HCT116 (cell line): ENCODE measurements around the gene RGS18. TPM values are rescaled to one million over a fixed set of nuclear protein-coding genes. Genes with fewer than 3 reads are reported as not detected.

Experiments
- ATAC-seq: fragments of 200-7000 bp; cut with Tn5 transposase; 2 replicates; pipeline ENCODE4 v1.9.1; 2020; ENCODE audit warnings: mild to moderate bottlenecking, moderate library complexity
- BruUV-seq: library from RNA; stranded (reverse); fragments of 400-500 nt; replicated peaks from 2 replicates; lab custom pipeline; 2021; lab: Mats Ljungman, UMichigan
- CTCF ChIA-PET: fragments of 300-600 bp; sonication (Branson Sonifier 250); formaldehyde crosslinking; loops from one replicate; lab custom pipeline; 2021; ENCODE audit warnings: antibody characterized with exemption; lab: Charles Lee
- POLR2A ChIA-PET: fragments of 300-600, 350-600 bp; sonication (Branson Sonifier 250); formaldehyde crosslinking; loops from one replicate; lab custom pipeline; 2021; ENCODE audit warnings: antibody characterized with exemption; lab: Charles Lee
- RAD21 ChIA-PET, 2 experiments: fragments of 300-600 bp; sonication (Branson Sonifier 250); formaldehyde crosslinking; loops; one replicate each; lab custom pipeline; 2023; ENCODE audit warnings: low total read pairs in 2 of 2; ENCODE audit not compliant: uncharacterized antibody in 2 of 2, unreplicated experiment in 2 of 2, low non-redundant PET in 1 of 2; lab: Charles Lee
- DNase-seq: peaks from one replicate; pipeline ENCODE4 v3.0.0-alpha.2; 2010; ENCODE audit warnings: low read depth, low spot score
- H2AFZ ChIP-seq: fragments of 200-600 bp; shearing (Covaris generic), sonication (generic); 2 replicates; pipeline ENCODE4 v1.6.1; 2017; ENCODE audit warnings: low read depth, mixed run types, mixed read lengths, antibody characterized with exemption, low read length; ENCODE audit not compliant: poor library complexity, severe bottlenecking
- H3K27ac ChIP-seq: 2 replicates; pipeline ENCODE4 v1.5.1; 2012; ENCODE audit warnings: low read depth, low read length
- H3K27me3 ChIP-seq: fragments of 200-600 bp; sonication (generic); 2 replicates; pipeline ENCODE4 v1.6.1; 2016; ENCODE audit warnings: mixed run types, low read length, mixed read lengths; ENCODE audit not compliant: insufficient read depth
- H3K36me3 ChIP-seq, 2 experiments: fragments of 200-500 bp in 1 of 2; fragments of 200-600 bp in 1 of 2; sonication (Bioruptor generic) in 1 of 2; sonication (generic) in 1 of 2; 2 replicates each; pipeline versions ENCODE4 v1.5.1 to v1.6.1; 2014 to 2016; ENCODE audit warnings: low read length in 2 of 2, inconsistent platforms in 1 of 2, mixed read lengths in 1 of 2, mixed run types in 1 of 2; ENCODE audit not compliant: insufficient read depth in 2 of 2, control insufficient read depth in 1 of 2
- H3K4me1 ChIP-seq, 2 experiments: fragments of 200-600 bp in 1 of 2; sonication (generic) in 1 of 2; 2 replicates each; pipeline versions ENCODE4 v1.5.1 to v1.6.1; 2012 to 2017; ENCODE audit warnings: low read length in 2 of 2, inconsistent platforms in 1 of 2, mild to moderate bottlenecking in 1 of 2, mixed read lengths in 1 of 2, mixed run types in 1 of 2, moderate library complexity in 1 of 2; ENCODE audit not compliant: insufficient read depth in 2 of 2, control insufficient read depth in 1 of 2
- H3K4me2 ChIP-seq: fragments of 200-600 bp; sonication (generic); 2 replicates; pipeline ENCODE4 v1.6.1; 2017; ENCODE audit warnings: mixed run types, low read length, mixed read lengths
- H3K4me3 ChIP-seq, 2 experiments: fragments of 200-600 bp in 1 of 2; sonication (generic) in 1 of 2; replicated peaks in 1 of 2; 2 replicates each; pipeline ENCODE4 v1.5.1; 2011 to 2016; ENCODE audit warnings: low read length in 2 of 2, control low read depth in 1 of 2, low read depth in 1 of 2, mild to moderate bottlenecking in 1 of 2, mixed read lengths in 1 of 2, mixed run types in 1 of 2
- H3K79me2 ChIP-seq: fragments of 200-600 bp; sonication (generic); 2 replicates; pipeline ENCODE4 v1.6.1; 2017; ENCODE audit warnings: mild to moderate bottlenecking, mixed run types, low read length, moderate library complexity, mixed read lengths; ENCODE audit not compliant: insufficient read depth
- H3K9ac ChIP-seq: fragments of 200-600 bp; sonication (generic); 2 replicates; pipeline ENCODE4 v1.6.1; 2016; ENCODE audit warnings: low read length, mixed read lengths
- H3K9me2 ChIP-seq: fragments of 200-600 bp; sonication (generic), shearing (Covaris generic); 2 replicates; pipeline ENCODE4 v1.6.1; 2017; ENCODE audit warnings: mixed run types, mild to moderate bottlenecking, moderate library complexity; ENCODE audit not compliant: insufficient read depth
- H3K9me3 ChIP-seq, 2 experiments: fragments of 200-500 bp in 1 of 2; fragments of 200-600 bp in 1 of 2; sonication (Bioruptor generic) in 1 of 2; sonication (generic) in 1 of 2; 2 replicates each; pipeline ENCODE4 v1.6.1; 2014 to 2017; ENCODE audit warnings: low read length in 2 of 2, mixed read lengths in 2 of 2, inconsistent platforms in 1 of 2, low read depth in 1 of 2, mild to moderate bottlenecking in 1 of 2, mixed run types in 1 of 2, moderate library complexity in 1 of 2; ENCODE audit not compliant: control insufficient read depth in 1 of 2, insufficient read depth in 1 of 2
- H4K20me1 ChIP-seq: fragments of 200-600 bp; sonication (generic), shearing (Covaris generic); 2 replicates; pipeline ENCODE4 v1.6.1; 2017; ENCODE audit warnings: mixed run types, mild to moderate bottlenecking, moderate library complexity; ENCODE audit not compliant: insufficient read depth
- EGR1 ChIP-seq: IDR thresholded peaks from 2 replicates; pipeline ENCODE4 v1.6.1; 2012; ENCODE audit warnings: low read depth
- ELF1 ChIP-seq: IDR thresholded peaks from 2 replicates; pipeline ENCODE4 v1.6.1; 2012; ENCODE audit warnings: low read depth, borderline replicate concordance
- EZH2phosphoT487 ChIP-seq: fragments of 200-600 bp; IDR thresholded peaks from 2 replicates; pipeline ENCODE4 v1.6.1; 2018; ENCODE audit warnings: antibody characterized with exemption, borderline replicate concordance
- POLR2A ChIP-seq: IDR thresholded peaks from 2 replicates; pipeline ENCODE4 v1.7.0; 2011; ENCODE audit warnings: borderline replicate concordance; ENCODE audit not compliant: insufficient read depth, insufficient read length; ENCODE audit errors: extremely low read depth
- RAD21 ChIP-seq: IDR thresholded peaks from 2 replicates; pipeline ENCODE4 v1.6.1; 2012; ENCODE audit warnings: low read depth, mild to moderate bottlenecking
- REST ChIP-seq: IDR thresholded peaks from 2 replicates; pipeline ENCODE4 v1.6.1; 2012; ENCODE audit warnings: low read depth
- TCF7L2 ChIP-seq: IDR thresholded peaks from 2 replicates; pipeline ENCODE4 v1.7.0; 2011; ENCODE audit warnings: borderline replicate concordance, inconsistent platforms; ENCODE audit not compliant: insufficient read depth, insufficient read length; ENCODE audit errors: extremely low read depth
- intact Hi-C: fragments of 100-400 bp; cut with micrococcal nuclease; formaldehyde crosslinking; loops from 2 replicates; pipeline ENCODE4 v1.10.0; 2022
- total RNA-seq: library from RNA; stranded (reverse); gene quantifications from one replicate; pipeline ENCODE4 v1.2.1, GENCODE V29; 2021; ENCODE audit not compliant: unreplicated experiment
- TF ChIP-seq, protein P1 (sequence below), 3 experiments: fragments of 200-600 bp in 1 of 3; sonication (generic) in 1 of 3; IDR thresholded peaks in 2 of 3; conservative IDR thresholded peaks in 1 of 3; 2 replicates each; pipeline ENCODE4 v1.5.1; 2012 to 2017; ENCODE audit warnings: low read depth in 2 of 3, low read length in 2 of 3, antibody characterized with exemption in 1 of 3, borderline replicate concordance in 1 of 3, control low read depth in 1 of 3, mild to moderate bottlenecking in 1 of 3, mixed read lengths in 1 of 3, mixed run types in 1 of 3, moderate library complexity in 1 of 3; ENCODE audit not compliant: insufficient read depth in 1 of 3

The RGS18 gene
- total RNA-seq, 1 experiment from 2014 or later, result not detected

DNA sequence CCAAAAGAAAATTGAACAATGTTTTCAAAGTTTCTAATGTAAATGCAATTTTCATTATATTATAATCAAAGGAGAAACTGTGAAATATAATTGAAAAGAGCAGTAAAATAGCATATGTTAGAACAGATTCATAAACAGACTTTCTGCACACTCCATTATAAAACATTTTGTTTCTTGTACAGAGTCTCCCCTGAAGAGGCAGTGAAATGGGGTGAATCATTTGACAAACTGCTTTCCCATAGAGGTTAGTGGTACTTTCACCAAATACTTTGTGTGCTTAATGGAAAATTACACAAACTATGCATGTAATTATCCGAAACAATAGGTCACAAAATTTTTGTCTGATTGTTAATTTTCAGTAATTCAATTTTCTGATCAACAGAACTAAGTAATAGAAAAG lies 1.9 kb downstream of the RGS18 start:
- no peaks in the 10 kb centered on the region for H3K4me1 ChIP-seq
- ChIA-PET POLR2A (no interaction called here), RAD21 (no interaction called here), CTCF (no interaction called here)
- H3K4me3 ChIP-seq, result no peak overlapping the region
- no peaks in the 10 kb centered on the region for H3K9me2 ChIP-seq
- DNase-seq, result no peak
- no peak overlapping the region for H3K27ac ChIP-seq
- TF ChIP-seq ELF1 (no peak), RAD21 (no peak), EGR1 (no peak), EZH2phosphoT487 (no peak), POLR2A (no peak), TCF7L2 (no peak), REST (no peak)
- TF ChIP-seq, protein P1, sequence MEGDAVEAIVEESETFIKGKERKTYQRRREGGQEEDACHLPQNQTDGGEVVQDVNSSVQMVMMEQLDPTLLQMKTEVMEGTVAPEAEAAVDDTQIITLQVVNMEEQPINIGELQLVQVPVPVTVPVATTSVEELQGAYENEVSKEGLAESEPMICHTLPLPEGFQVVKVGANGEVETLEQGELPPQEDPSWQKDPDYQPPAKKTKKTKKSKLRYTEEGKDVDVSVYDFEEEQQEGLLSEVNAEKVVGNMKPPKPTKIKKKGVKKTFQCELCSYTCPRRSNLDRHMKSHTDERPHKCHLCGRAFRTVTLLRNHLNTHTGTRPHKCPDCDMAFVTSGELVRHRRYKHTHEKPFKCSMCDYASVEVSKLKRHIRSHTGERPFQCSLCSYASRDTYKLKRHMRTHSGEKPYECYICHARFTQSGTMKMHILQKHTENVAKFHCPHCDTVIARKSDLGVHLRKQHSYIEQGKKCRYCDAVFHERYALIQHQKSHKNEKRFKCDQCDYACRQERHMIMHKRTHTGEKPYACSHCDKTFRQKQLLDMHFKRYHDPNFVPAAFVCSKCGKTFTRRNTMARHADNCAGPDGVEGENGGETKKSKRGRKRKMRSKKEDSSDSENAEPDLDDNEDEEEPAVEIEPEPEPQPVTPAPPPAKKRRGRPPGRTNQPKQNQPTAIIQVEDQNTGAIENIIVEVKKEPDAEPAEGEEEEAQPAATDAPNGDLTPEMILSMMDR (IDR thresholded peaks at IDR 0.05 in 2 of 3, conservative IDR thresholded peaks at IDR 0.05 in 1 of 3; ENCODE audit: borderline replicate concordance in 1 of 3, insufficient read depth in 1 of 3, low read depth in 2 of 3, low read length in 2 of 3), result no peak
- no peaks in the 10 kb centered on the region for H3K27me3 ChIP-seq
- no peaks in the 10 kb centered on the region for H3K36me3 ChIP-seq
- no TSS peak for BruUV-seq
- no peaks in the 10 kb centered on the region for H3K79me2 ChIP-seq
- H3K9ac ChIP-seq, result no peak overlapping the region
- H4K20me1 ChIP-seq, result no peaks in the 10 kb centered on the region
- intact Hi-C loops, result no loop called here
- no peaks in the 10 kb centered on the region for H3K9me3 ChIP-seq
- ATAC-seq, result no peak
- no peak overlapping the region for H2AFZ ChIP-seq
- H3K4me2 ChIP-seq, result no peak overlapping the region
